Measurements from ENCODE around the gene KNOP1.

KNOP1 gene

GRCh38 chr16:19745286-19746010 lies 27.4 kb upstream of the KNOP1 start:
- Histone ChIP-seq H3K9me3 (ENCODE audit: low read length) (no peaks in the 10 kb centered on the region), H3K36me3 (ENCODE audit: insufficient read depth, low read length) (no peaks in the 10 kb centered on the region), H3K27ac (ENCODE audit: low read depth, low read length, poor library complexity, severe bottlenecking) (no peak overlapping the region), H3K9ac (ENCODE audit: low read length) (no peak overlapping the region), H3K4me3 (ENCODE audit: low read depth, low read length, poor library complexity, severe bottlenecking) (no peak overlapping the region), H2AFZ (ENCODE audit: low read length) (no peak overlapping the region), H4K20me1 (ENCODE audit: insufficient read depth, low read length) (no peaks in the 10 kb centered on the region), H3K4me2 (ENCODE audit: low read length) (no peak overlapping the region), H3K9me2 (ENCODE audit: low read depth, low read length) (no peaks in the 10 kb centered on the region), H3K4me1 (ENCODE audit: insufficient read depth, low read length, severe bottlenecking) (no peaks in the 10 kb centered on the region), H3F3A (ENCODE audit: insufficient read depth, low read length) (no peaks in the 10 kb centered on the region), H3K27me3 (ENCODE audit: insufficient read depth, low read length) (no peaks in the 10 kb centered on the region), H3K79me2 (ENCODE audit: insufficient read depth, low read length) (no peaks in the 10 kb centered on the region)
- TF ChIP-seq EZH2 (IDR thresholded peaks at IDR 0.05; ENCODE audit: borderline replicate concordance, low read length) (no peak), CTCF (IDR thresholded peaks at IDR 0.05; ENCODE audit: low read length) (no peak)

- H3K4me2 ChIP-seq (ENCODE audit: low read length): no peak overlapping the region
- H3K4me3 ChIP-seq (ENCODE audit: low read depth, low read length, poor library complexity, severe bottlenecking): no peak overlapping the region
- H3K9ac ChIP-seq (ENCODE audit: low read length): no peak overlapping the region
- no peak overlapping the region for H2AFZ ChIP-seq (ENCODE audit: low read length)
- H4K20me1 ChIP-seq (ENCODE audit: insufficient read depth, low read length): no peaks in the 10 kb centered on the region
- TF ChIP-seq EZH2 (IDR thresholded peaks at IDR 0.05; ENCODE audit: borderline replicate concordance, low read length) (no peak), CTCF (IDR thresholded peaks at IDR 0.05; ENCODE audit: low read length) (no peak)
- no peaks in the 10 kb centered on the region for H3K4me1 ChIP-seq (ENCODE audit: insufficient read depth, low read length, severe bottlenecking)
- no peak overlapping the region for H3K27ac ChIP-seq (ENCODE audit: low read depth, low read length, poor library complexity, severe bottlenecking)
- no peaks in the 10 kb centered on the region for H3K79me2 ChIP-seq (ENCODE audit: insufficient read depth, low read length)
- H3K36me3 ChIP-seq (ENCODE audit: insufficient read depth, low read length): no peaks in the 10 kb centered on the region
- H3K9me2 ChIP-seq (ENCODE audit: low read depth, low read length): no peaks in the 10 kb centered on the region
- H3K27me3 ChIP-seq (ENCODE audit: insufficient read depth, low read length): no peaks in the 10 kb centered on the region
- H3K9me3 ChIP-seq (ENCODE audit: low read length): no peaks in the 10 kb centered on the region
- H3F3A ChIP-seq (ENCODE audit: insufficient read depth, low read length): no peaks in the 10 kb centered on the region
Observed at GRCh38 chr16:19744670-19745069, 26.6 kb upstream of the KNOP1 start.

GRCh38 chr16:19743816-19744159 lies 25.8 kb upstream of the KNOP1 start:
- H4K20me1 ChIP-seq (ENCODE audit: insufficient read depth, low read length): no peaks in the 10 kb centered on the region
- H3K27me3 ChIP-seq (ENCODE audit: insufficient read depth, low read length): no peaks in the 10 kb centered on the region
- no peaks in the 10 kb centered on the region for H3K79me2 ChIP-seq (ENCODE audit: insufficient read depth, low read length)
- H3K9me2 ChIP-seq (ENCODE audit: low read depth, low read length): no peaks in the 10 kb centered on the region
- no peak overlapping the region for H3K4me2 ChIP-seq (ENCODE audit: low read length)
- H3K4me1 ChIP-seq (ENCODE audit: insufficient read depth, low read length, severe bottlenecking): no peaks in the 10 kb centered on the region
- no peak overlapping the region for H3K4me3 ChIP-seq (ENCODE audit: low read depth, low read length, poor library complexity, severe bottlenecking)
- no peak for TF ChIP-seq EZH2 (IDR thresholded peaks at IDR 0.05; ENCODE audit: borderline replicate concordance, low read length)
- TF ChIP-seq CTCF (IDR thresholded peaks at IDR 0.05; ENCODE audit: low read length): no peak
- no peaks in the 10 kb centered on the region for H3F3A ChIP-seq (ENCODE audit: insufficient read depth, low read length)
- no peak overlapping the region for H3K27ac ChIP-seq (ENCODE audit: low read depth, low read length, poor library complexity, severe bottlenecking)
- H3K36me3 ChIP-seq (ENCODE audit: insufficient read depth, low read length): no peaks in the 10 kb centered on the region
- no peaks in the 10 kb centered on the region for H3K9me3 ChIP-seq (ENCODE audit: low read length)
- H2AFZ ChIP-seq (ENCODE audit: low read length): no peak overlapping the region
- no peak overlapping the region for H3K9ac ChIP-seq (ENCODE audit: low read length)
